A673 (cell line): Measurements from ENCODE around the gene FPR2.

Experiments used
- EZH2 ChIP-seq: fragments of 200-600 bp; sonication (generic); IDR thresholded peaks from 2 replicates; pipeline ENCODE4 v1.6.1; 2017; ENCODE audit warnings: borderline replicate concordance, low read depth, mild to moderate bottlenecking, mixed read lengths, antibody characterized with exemption, low read length; ENCODE audit not compliant: poor library complexity, severe bottlenecking
- TF ChIP-seq, protein P1 (sequence below): fragments of 300-800, 200-600 bp; sonication (generic); conservative IDR thresholded peaks from 2 replicates; pipeline ENCODE4 v1.5.1; 2017; ENCODE audit warnings: low read depth, mild to moderate bottlenecking, antibody characterized with exemption, low read length, moderate library complexity, mixed read lengths

DNA sequence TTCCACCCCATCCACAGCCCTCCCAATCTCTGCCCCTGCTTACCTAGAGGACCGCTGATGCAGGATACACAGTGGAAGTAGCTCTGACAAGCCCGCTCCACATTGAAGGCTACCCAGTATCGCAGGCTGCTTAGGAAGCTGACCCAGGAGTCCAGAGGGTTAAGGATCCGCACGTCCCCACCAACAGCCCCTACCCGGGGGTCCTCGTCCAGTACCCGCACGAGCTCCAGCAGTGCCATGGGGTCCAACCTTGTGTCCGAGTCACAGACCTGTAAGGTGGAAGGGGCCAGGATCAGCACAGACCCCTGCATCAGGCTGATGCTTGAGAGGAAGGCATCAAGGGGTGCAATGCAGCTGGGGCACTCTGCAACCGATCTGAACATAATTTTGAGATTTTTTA is 44.1 kb upstream of the FPR2 start:
- no peak for TF ChIP-seq EZH2
- TF ChIP-seq, protein P1, sequence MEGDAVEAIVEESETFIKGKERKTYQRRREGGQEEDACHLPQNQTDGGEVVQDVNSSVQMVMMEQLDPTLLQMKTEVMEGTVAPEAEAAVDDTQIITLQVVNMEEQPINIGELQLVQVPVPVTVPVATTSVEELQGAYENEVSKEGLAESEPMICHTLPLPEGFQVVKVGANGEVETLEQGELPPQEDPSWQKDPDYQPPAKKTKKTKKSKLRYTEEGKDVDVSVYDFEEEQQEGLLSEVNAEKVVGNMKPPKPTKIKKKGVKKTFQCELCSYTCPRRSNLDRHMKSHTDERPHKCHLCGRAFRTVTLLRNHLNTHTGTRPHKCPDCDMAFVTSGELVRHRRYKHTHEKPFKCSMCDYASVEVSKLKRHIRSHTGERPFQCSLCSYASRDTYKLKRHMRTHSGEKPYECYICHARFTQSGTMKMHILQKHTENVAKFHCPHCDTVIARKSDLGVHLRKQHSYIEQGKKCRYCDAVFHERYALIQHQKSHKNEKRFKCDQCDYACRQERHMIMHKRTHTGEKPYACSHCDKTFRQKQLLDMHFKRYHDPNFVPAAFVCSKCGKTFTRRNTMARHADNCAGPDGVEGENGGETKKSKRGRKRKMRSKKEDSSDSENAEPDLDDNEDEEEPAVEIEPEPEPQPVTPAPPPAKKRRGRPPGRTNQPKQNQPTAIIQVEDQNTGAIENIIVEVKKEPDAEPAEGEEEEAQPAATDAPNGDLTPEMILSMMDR, result no peak
